GM19463 (cell line): ENCODE measurements around the gene ETV6.

Experiments
- ATAC-seq: cut with Tn5 transposase; IDR thresholded peaks from one replicate; pipeline ENCODE4 v1.9.1; 2021; ENCODE audit warnings: mild to moderate bottlenecking, moderate library complexity; ENCODE audit not compliant: unreplicated experiment

ETV6 gene

GRCh38 chr12:11795192-11795912 lies 145.9 kb downstream of the ETV6 start:
- ATAC-seq, result no peak

DNA sequence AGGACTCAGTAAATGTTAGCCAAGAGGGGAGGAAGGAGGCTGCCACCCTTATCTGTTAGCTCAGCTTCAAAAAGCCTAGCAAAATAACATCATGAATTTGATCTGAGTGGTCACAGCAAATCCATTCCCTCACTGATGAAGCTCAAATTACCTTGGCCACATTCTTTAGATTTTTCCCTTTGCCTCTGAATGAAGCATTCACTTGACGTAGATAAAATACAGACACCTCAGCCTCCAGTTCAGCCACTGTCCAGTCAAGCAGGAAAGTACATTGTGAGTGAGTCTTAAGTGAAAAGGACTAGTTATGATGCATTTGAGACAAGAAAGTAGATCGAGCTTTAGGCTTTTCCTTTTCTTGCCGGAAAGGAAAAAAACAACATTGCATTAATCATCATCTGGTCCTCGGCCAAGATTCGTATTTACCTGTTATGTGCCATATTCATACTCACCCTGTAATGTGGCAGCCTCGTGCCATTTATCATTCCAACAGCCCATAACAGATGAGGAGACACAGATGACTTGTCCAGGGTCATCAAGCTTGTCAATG lies 146.5 kb downstream of the ETV6 start:
- no peak for ATAC-seq

DNA sequence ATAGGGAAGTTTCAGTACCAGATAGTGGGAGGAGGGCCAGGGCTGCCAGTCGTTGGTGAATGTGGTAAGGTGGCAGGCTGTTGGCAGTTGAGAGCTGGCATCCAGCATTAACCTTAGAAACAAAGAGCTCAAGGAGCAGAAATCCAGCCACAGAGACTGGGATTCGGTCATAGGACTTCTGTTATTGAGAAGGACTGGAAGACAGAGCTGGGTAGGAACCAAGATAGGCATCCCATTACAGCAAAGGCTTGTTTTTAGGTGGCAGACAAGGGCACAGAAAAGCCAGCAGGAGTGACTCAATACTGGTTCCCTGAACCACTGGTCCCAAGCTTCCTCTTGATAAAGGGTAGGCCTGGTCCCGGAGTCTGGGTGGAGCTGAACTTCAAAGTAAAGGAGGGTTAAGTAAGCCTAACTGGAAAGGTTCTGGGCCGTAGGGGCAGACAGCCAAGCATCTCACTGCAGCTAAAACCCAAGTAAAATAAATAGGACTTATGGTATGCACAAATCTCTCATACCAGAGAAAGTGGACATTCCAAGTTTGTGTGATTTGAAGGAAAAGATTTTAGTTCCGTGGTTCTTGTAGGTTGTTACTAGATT lies 147.9 kb downstream of the ETV6 start:
- no peak for ATAC-seq

- no peak for ATAC-seq
Observed at GRCh38 chr12:11798006-11798708, 148.7 kb downstream of the ETV6 start.

DNA sequence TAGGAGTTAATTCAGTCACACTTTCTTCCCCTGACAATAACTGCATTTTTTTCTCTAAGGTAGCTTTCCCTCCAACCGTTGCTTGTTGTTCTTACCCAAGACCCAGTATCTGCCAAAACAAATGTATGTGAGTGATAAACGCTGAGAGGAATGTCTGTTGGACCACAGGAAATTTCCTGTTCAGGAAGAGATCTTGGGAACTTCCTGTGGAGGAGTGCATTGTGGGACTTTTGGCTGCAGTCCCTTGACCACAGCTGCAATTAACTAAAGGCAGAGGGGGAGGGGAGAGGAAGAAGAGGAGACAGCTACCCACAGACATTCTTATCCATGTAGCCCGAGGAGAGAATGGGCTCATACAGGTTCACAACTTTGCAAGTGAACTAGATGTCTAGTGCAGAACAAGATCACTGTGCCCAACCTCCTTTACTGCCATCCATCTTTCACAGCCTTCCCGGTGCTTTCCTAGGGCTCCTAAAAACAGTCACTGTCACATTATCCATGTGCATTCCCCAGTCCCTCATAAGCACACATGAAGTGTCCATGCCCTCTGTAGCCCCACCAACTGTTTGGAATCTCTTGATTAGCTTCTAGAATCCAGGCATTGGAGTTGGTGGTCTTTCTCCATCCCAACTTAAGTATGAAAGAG lies 149.5 kb downstream of the ETV6 start:
- ATAC-seq, result no peak

GRCh38 chr12:11799502-11799873 lies 150.0 kb downstream of the ETV6 start:
- ATAC-seq, result no peak

- ATAC-seq, result no peak
Observed at GRCh38 chr12:11801643-11802042, 152.2 kb downstream of the ETV6 start.

DNA sequence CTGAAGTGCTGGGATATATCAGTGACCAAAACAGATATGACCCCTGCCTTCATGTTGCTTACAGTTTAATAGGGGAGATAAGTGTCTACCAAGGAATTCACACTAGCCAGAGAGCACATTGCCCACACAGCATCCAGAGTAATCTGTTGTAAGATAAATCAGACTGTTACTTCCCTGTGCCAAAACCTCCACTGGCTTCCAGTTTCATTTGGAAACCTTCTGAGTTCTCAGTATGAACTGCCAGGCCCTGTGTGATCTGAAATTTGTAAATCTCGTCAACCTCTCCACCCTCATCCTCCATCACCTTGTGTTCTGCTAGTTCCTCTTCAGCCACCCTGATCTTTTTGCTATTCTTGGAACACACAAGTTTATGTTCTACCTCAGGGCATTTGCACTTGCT lies 154.7 kb downstream of the ETV6 start:
- no peak for ATAC-seq

GRCh38 chr12:11805043-11805442 lies 155.6 kb downstream of the ETV6 start:
- no peak for ATAC-seq

DNA sequence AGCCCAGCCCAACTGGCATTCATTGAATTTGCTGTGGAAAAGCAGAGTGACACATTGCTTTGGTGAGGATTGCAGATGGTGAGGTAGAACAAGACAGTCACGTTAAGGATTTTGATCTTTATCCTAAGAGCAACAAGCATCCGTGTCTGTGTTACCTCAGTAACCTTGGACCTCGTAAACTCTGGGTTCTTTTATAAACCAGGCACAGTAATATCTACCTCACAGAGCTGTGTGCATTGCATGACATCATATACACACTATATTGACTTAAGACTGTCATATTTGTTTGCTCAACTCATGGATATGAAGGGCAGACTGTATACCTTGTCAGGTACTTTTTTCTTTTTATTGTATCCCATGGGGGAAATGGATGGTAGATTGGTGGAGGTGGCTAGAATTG lies 156.2 kb downstream of the ETV6 start:
- ATAC-seq, result no peak

DNA sequence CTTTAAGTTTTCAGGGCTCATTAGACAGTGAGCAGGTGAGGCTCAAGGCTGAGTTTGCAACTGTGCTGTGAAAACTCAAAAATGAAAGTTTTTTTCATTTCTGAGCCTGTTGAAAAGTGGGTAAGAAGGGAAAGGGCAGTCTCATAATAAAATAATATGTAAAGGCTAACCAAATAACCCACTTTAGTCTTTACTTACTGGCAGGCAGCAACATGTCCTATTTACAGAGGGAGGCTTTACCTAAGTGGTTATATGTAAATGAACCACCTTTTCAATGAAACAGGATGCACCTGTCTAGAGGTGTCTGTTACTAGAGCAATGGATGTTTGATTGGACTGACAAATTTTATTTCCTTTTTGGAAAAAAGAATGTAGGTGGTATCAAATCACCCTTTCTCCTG lies 158.0 kb downstream of the ETV6 start:
- ATAC-seq, result no peak

DNA sequence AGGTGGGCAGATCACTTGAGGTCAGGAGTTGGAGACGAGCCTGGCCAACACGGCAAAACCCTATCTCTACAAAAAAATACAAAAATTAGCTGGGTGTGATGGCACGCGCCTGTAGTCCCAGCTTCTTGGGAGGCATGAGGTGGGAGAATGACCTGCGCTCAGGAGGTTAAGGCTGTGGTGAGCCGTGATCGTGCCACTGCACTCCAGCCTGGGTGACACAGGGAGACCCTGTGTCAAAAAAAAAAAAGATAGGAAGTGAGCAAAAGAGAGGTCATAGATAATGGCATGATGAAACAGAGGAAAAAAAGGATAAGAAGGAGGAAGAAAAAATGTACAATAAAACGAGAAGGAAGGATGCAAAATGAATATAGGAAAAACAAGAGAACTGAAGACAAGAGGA lies 159.5 kb downstream of the ETV6 start:
- no peak for ATAC-seq

DNA sequence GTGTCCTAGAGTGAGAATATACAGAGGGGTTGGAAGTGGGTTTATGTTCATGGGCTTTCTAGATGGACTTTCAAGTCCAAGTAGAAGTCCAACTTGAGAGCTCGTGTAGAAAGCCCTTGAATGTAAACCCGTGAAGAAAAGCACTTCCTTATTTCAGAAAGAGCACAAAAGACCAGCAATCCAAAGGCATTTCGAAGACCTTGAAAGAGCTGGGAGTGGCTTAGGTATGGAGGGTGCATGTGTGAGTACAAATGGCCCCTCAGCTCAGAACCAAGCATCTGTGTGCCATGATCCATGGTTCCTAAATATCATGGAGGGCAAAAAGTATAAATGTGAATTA lies 160.7 kb downstream of the ETV6 start:
- no peak for ATAC-seq

GRCh38 chr12:11811008-11811407 lies 161.5 kb downstream of the ETV6 start:
- ATAC-seq, result no peak

GRCh38 chr12:11812241-11812585 lies 162.7 kb downstream of the ETV6 start:
- ATAC-seq, result no peak

DNA sequence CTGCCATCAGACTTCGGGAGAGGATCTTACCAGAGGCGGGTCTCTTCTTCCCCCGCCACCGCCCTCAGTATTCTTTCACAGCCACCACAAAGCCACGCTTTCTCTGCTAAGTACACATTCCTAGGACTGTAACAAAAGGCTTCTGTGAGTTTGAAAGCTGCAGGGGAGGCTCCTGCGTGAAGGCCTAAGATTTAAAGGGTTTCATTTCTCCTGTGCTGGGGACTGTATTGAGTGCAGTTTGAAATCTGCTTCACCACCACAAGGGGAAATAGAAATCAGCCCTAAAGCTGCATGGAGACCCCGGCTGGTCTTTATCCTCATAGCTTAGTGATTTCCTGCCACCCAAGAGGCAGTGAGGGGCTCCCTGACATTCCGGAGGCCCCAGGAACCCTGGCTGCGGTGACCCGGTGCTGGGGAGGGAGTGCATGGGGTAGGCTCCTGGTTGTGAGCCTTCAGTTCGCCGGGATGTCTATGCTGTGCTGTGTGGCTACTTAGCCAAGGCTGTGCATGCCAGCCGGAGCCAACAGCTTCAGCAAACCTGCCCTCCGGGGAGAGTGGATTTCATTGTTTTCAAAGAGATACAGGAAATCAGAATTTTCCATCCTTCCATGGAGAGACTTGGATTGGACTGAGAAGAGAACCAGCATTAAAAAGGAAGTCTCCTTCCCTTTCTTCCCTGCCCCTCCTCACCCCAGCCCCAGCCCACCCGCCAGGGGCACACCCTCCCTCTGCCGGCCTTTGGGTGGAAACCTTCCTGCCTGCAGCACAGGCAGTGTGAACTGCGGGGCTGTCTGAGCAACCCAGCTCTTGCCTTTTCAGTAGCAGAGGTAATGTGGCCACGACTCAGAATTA lies 163.3 kb downstream of the ETV6 start:
- peak; percentile 69 for ATAC-seq

DNA sequence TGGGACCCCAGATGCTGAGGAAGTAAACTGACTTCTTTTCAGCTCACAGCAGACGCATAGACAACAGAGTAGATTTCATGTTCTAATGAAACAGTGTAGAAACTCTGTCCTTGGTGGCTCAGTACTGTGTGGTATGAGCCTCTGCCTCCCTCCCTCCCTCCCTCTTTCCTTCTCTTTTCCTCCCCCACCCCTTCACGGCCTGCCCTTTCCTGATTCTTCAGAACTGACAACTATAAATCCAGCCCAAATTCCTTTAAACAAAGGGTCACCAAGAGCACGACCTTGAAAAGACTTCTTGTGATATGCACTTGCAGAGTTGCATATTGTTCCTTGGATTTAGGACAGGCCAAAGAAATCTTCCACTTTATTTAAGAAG lies 164.0 kb downstream of the ETV6 start:
- peak; percentile 7 for ATAC-seq

GRCh38 chr12:11814374-11814773 lies 164.9 kb downstream of the ETV6 start:
- ATAC-seq, result no peak

- no peak for ATAC-seq
Observed at GRCh38 chr12:11815397-11815796, 165.9 kb downstream of the ETV6 start.

DNA sequence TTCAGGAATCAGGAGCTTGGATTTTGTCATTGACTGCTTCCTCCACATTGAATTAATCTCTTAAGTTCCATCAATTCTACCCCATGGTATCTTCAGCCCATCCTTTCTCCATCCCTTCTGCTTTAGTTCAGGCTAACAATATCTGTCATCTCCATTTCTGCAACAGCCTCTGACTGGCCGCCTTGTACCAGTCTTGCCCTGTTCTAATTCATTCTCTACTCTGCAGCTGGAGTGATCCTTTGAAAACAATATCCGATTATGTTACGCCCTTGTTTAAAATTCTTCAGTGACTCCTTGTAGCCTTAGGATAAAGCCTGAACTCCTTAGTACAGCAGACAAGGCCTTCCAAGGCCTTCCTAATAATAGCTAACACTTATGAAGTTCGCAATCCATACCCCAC lies 170.2 kb downstream of the ETV6 start:
- no peak for ATAC-seq

- ATAC-seq, result no peak
Observed at GRCh38 chr12:11820476-11820875, 171.0 kb downstream of the ETV6 start.
